Superior temporal gyrus (tissue), 1 donor: ENCODE data around the gene STAT5A.
A peak's percentile ranks its signal among the peaks of the same experiment; 100 is the strongest.
"Not testable (repeated sequence)": the region's sequence is repeated elsewhere in the genome, so short reads cannot be mapped to it uniquely, and the experiment has no call there.

Experiments
- DNase-seq: peaks from one replicate; pipeline ENCODE4 v3.0.0-alpha.2; 2016; ENCODE audit errors: extremely low spot score

Gene STAT5A

GRCh38 chr17:42287977-42288802, at the start of gene STAT5A:
TSS of gene STAT5A (plus strand) at chr17:42288498. CDS start at chr17:42289412, 914 bp downstream.
- peak; percentile 59 for DNase-seq

DNA sequence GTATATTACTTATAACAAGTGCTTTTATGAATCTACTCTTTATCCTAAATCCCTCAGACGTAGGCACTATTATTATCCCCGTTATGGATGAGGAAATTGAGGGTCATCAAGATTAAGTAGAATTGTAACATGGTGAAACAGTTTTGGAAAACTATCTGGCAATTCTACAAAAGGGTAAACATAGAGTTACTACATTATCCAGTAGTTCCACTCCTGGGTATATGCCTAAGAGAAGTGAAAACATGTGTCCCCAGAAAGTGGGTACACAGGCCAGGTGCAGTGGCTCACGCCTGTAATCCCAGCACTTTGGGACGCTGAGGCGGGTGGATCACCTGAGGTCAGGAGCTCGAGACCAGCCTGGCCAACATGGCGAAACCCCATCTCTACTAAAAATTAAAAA, 48.7 kb upstream of the STAT5A start:
- not testable (repeated sequence) for DNase-seq

DNA sequence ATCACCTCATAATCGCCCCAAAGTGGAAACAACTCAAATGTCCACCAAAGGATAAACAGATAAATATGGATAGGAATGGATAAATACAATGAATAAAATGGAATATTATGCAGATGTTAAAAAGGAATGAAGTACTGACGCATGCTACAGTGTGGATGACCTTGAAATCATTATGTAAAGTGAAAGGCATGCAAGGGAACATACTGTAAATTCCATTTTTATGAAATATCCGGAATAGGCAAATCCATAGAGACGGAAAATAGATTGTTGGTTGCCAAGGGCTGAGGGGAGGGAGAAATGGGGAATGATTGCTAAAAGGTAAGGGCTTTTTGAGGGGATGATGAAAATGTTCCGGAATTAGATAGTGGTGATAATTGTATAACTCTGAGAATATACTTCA, 48.1 kb upstream of the STAT5A start:
- no peak for DNase-seq

DNA sequence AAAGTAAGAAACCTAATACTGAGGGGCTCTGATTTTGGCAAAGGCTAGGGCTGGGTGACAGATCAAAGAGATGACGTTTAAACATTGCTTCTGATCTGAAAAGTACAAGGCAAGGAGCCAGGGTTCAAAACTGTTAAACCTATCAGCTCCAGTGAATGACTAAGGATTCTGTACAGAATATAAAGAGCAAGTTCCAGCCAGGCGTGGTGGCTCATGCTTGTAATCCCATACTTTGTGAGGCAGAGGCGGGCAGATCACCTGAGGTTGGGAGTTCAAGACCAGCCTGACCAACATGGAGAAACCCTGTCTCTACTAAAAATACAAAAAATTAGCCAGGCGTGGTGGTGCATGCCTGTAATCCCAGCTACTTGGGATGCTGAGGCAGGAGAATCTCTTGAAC, 47.4 kb upstream of the STAT5A start:
- DNase-seq, result not testable (repeated sequence)

GRCh38 chr17:42241871-42242270, 46.4 kb upstream of the STAT5A start:
- DNase-seq, result no peak

DNA sequence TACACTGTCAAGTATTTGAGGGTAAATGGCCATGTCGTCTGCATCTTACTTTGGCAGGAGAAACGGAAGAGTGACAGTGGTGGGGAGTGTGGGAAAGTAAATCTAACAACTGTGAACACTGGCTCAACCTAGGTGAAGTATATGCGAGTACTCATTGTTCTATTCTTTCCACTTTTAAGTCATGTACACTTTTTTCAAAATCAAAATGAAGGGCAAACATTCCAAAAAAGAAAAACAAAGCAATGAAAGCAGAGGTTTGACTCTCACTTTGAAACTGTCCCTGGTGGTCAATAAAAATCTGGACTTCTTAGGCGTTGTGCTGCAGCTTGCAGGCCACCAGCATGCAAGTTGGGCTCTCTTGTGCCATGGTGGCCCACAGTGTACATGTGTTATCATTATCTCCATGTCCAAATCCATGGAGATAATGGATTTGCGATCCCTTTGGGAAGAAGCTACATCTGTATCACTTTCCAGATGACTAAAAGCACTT, 44.8 kb upstream of the STAT5A start:
- DNase-seq, result no peak

DNA sequence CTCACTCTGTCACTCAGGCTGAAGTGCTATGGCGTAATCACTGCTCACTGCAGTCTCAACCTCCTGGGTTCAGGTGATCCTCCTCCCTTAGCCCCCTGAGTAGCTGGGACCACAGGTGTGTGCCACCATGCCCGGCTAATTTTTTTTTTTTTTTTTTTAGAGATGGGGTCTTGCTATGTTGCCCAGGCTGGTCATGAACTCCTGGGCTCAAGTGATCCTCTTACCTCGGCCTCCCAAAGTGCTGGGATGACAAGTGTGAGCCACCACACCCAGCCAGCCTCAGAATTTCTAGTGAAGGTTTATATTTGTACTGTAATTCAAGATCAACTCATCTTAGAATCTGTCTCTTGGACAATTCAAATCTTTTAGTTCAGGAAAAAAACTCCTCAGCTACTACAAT, 44.2 kb upstream of the STAT5A start:
- DNase-seq, result not testable (repeated sequence)

- not testable (repeated sequence) for DNase-seq
Observed at GRCh38 chr17:42245183-42245582, 43.1 kb upstream of the STAT5A start.

GRCh38 chr17:42246515-42246914, 41.8 kb upstream of the STAT5A start:
- DNase-seq, result no peak

- DNase-seq, result no peak
Observed at GRCh38 chr17:42247734-42248133, 40.6 kb upstream of the STAT5A start.

GRCh38 chr17:42248351-42249179, 39.7 kb upstream of the STAT5A start:
- DNase-seq, result peak; percentile 97

DNA sequence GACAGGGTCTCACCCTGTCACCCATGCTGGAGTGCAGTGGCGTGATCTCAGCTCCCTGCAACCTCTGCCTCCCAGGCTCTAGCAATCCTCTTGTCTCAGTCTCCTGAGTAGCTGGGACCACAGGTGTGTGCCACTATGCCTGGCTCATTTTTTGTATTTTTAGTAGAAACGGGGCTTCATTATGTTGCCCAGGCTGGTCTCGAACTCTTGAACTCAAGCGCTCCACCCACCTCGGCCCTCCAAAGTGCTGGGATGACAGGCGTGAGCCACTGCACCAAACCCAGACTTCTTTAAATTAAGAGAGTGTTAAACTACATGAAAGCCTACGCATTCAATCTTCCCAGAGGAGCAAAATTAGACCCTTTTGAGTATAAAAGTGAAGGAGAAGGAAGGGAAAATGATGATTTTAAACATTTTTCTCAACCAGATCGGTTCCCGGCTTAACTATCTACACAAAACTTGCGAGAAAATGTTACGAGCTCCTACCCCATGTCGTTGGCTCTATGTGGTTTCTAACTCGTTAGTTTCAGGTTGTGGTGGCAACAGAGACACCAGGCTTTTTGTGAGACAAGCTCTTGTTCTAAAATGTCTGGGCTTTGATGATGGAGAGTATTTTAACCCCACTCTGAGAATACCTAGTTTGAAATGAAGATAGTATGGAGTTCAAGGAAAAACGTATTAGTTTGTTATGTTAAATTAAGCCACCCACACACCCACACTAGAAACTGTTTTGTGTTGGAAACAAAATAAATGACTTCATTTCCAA, 38.4 kb upstream of the STAT5A start:
- DNase-seq, result no peak

DNA sequence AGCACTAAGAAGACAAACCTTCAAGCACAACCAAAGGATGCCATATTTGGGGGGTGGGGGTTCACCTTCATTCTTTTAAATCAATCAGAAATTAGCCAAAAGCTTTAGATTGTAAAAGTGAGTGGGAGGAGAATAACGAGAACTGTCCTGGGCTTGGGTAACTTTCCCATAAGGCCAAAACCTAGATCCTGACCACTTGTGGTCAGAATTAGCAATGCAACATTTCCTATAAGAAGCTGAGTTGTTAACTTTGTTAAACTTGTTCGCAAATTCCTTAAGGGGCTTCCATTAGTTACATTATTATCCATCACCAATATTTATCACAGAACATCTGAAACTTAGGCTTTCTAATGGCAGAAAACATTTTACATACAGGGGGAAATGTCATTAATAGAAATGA, 37.2 kb upstream of the STAT5A start:
- no peak for DNase-seq

- no peak for DNase-seq
Observed at GRCh38 chr17:42252597-42253550, 35.4 kb upstream of the STAT5A start.

GRCh38 chr17:42253578-42253977, 34.7 kb upstream of the STAT5A start:
- no peak for DNase-seq

DNA sequence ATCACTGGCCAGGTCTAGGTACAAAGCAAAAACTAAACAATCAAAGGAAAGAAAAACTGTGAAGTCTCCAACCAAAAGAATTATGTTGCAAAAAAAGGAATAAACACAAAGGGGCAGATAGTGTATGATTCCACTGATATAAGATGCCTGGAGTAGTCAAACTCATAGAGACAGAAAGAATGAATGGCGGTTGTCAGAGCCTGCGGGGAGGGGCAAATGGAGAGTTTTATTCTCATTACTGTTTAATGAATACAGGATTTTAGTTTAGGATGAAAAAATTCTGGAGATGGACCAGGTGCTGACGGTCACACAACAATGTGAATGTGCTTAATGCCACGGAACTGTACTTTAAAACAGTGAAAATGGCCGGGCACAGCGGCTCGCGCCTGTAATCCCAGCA, 32.9 kb upstream of the STAT5A start:
- no peak for DNase-seq

DNA sequence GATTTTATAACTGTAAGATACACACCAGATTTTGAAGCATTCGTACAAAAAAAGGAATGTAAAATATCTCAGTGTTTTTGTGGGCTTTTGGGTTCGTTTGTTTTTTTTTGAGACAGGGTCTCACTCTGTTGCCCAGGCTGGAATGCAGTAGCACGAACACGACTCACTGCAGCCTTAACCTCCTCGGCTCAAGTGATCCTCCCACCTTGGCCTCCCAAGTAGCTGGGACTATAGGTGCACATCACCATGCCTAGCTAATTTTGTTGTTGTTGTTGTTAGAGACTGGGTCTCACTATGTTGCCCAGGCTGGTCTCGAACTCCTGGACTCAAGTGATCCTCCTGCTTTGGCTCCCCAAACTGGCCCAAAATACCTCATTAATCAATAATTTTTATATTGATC, 28.0 kb upstream of the STAT5A start:
- no peak for DNase-seq

DNA sequence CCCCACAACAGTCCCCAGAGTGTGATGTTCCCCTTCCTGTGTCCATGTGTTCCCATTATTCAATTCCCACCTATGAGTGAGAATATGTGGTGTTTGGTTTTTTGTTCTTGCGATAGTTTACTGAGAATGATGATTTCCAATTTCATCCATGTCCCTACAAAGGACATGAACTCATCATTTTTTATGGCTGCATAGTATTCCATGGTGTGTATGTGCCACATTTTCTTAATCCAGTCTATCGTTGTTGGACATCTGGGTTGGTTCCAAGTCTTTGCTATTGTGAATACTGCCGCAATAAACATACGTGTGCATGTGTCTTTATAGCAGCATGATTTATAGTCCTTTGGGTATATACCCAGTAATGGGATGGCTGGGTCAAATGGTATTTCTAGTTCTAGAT, 23.9 kb upstream of the STAT5A start:
- not testable (repeated sequence) for DNase-seq

DNA sequence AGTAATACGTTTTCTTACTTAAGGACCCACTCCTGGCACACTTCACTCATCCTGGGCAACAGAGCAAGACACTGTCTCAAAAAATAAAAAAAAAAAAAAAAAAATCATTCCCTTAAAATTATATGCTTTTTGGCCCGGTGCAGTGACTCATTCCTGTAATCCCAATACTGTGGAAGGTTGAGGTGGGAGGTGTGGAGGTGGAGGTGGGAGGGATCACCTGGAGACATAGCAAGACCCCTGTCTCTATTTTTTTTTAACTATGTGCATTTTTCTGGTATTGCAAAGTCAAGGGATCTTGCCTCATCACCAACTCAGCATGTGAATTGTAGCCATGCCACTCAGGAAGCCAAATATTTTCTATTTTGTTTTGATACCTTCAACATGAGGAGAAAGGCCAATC, 21.8 kb upstream of the STAT5A start:
- DNase-seq, result no peak

DNA sequence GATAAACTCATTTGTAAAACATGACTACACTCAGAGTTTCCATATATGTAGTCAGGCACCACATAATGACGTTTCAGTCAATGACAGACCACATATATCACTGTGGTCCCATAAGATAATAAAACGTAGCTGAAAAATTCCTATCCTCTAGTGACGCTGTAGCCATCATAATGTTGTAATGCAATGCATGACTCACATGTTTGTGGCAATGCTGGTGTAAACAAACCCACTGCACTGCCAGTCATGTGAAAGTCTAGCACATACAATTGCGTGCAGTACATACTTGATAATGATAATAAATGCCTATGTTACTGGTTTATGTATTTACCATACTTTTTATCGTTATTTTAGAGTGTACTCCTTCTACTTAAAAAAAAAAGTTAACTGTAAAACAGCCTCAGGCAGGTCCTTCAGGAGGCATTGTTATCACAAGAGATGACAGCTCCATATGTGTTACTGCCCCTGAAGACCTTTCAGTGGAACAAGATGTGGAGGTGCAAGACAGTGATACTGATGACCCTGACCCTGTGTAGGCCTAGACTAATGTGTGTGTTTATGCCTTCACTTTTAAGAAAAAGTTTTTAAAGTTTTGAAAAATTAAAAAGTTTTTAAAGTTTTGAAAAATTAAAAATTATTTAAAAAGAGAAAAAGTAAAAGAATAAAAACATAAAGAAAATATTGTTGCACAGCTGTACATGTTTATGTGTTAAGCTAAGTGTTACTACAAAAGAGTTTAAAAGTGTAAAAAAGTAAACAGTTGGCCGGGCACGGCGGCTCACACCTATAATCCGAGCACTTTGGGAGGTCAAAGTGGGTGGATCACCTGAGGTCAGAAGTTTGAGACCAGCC, 21.2 kb upstream of the STAT5A start:
- no peak for DNase-seq
